HuH-7 (cell line): ENCODE data around the gene HS6ST1.

Experiments used
- DNase-seq: peaks from one replicate; pipeline ENCODE4 v3.0.0; 2011; ENCODE audit warnings: low spot score

The HS6ST1 gene, protein sequence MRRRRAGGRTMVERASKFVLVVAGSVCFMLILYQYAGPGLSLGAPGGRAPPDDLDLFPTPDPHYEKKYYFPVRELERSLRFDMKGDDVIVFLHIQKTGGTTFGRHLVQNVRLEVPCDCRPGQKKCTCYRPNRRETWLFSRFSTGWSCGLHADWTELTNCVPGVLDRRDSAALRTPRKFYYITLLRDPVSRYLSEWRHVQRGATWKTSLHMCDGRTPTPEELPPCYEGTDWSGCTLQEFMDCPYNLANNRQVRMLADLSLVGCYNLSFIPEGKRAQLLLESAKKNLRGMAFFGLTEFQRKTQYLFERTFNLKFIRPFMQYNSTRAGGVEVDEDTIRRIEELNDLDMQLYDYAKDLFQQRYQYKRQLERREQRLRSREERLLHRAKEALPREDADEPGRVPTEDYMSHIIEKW

DNA sequence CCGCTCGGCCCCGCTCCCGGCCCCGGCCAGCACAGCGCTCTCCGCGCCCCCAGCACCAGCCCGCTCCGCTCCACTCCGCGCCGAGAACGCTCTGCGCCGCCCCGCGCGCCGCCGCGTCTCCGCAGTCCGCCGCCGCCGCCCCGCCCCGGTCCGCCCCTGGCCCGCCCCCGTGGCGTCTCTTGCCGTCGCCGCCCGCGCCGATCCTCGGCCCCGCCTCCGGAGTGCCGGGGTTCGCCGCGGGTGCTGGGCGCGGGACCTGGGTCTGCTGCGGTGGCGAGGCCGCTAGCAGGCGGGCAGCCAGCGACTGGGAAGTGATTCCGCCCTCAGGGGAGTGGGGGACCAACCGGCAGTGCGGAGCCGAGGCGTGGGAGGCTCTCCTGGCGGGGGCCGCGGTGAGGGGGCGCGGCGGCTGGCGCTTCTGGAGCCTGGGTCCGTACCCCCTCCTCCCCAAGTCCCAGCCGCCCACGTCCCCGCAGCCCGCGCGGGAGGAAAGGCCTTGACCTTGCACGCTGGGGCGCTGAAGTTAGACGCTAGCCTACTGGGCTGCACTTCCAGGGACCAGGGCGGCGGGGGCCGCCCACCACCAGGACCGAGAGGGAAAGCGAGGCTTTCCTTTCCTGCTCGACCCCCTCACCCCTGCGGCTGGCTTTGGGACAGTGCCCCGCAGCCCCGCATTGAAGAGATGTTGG lies at the start of gene HS6ST1:
TSS of gene HS6ST1 (minus strand) at position 93 of the 689 bp plus-strand sequence. CDS start 305 bp downstream, outside the sequence.
- DNase-seq = peak; percentile 82

- DNase-seq = no peak
These were observed 49.1 kb upstream of the HS6ST1 start for GRCh38 chr2:128367601-128368359.

GRCh38 chr2:128366713-128367511 lies 48.2 kb upstream of the HS6ST1 start:
- DNase-seq = no peak

GRCh38 chr2:128365217-128365905 lies 46.7 kb upstream of the HS6ST1 start:
- no peak for DNase-seq

- DNase-seq = no peak
These were observed 45.8 kb upstream of the HS6ST1 start for GRCh38 chr2:128364441-128364911.

DNA sequence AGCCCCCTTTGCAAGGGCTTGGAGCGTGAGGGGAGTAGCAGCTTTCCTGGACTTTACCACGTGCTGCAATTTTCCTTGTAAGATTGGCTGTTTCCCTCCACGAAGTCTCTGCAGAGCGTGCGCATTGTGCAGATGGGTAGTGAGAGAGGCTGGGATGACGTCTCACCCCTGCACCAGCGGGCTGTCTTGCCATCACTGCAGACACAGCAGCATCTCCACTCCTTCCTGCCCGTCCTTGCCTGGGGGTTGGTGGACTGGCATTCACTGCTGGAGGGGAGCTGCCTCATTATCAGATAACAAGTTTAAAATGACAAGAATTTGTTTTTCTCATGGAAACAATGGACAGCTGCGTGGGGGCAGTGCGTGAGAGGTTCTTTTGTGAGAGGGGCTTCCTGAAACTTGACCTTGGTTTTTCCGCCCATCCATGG lies 45.3 kb upstream of the HS6ST1 start:
- DNase-seq = no peak

- no peak for DNase-seq
These were observed 44.2 kb upstream of the HS6ST1 start for GRCh38 chr2:128362889-128363228.

GRCh38 chr2:128362176-128362888 lies 43.7 kb upstream of the HS6ST1 start:
- DNase-seq = no peak

DNA sequence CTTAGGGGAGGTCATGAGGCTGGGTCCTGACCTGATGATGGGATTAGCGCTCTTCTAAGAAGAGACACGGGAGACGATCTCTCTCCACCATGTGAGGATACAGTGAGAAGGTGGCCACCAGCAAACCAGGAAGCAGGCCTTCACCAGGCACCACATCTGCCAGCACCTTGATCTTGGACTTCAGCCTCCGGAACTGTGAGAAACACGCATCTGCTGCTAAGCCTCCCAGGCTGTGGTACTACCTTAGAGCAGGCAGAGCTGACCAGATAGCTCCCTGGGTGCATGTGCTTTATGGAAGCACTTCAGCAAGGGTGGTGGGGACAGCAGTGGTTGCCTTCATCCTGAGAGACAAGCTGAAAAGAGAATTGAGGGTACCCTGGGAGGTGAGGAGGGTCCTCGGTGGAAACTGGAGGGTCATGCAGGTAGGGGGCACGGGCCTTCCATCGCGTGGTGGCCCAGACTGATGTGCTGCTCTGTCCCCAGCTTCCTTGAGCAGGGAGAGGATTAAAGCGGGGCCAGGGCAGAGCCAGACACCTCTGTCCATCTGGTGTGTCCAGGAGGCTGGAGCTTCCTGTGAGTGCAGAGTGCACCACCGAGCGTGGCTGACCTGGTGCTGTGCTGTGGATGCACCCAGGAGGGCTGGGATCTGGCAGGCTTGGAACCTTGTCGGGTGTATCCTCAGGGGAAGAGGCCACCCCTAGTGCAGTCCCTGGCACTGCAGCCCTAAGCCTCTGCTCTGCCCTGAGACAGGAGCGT lies 42.9 kb upstream of the HS6ST1 start:
- DNase-seq = no peak

GRCh38 chr2:128360711-128361110 lies 42.0 kb upstream of the HS6ST1 start:
- DNase-seq = no peak

DNA sequence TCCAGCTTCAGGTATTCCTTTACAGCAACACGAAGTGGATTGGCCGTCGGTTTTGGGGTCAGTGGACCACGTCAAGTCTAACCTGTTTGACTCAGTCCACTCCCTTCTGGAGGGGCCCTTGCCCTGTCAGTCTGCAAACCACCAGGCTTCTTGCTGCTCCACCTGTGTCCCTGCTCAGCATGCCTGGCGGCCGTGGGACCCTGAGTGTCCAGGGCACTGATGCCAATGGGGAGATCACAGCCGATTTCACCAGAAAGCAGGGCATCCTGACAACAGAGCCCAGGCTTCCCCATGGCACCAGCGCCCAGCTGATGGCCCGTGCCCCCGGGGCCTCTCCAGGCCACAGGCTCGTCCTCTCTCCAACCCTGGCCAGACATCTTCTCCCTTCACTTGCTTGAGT lies 41.2 kb upstream of the HS6ST1 start:
- DNase-seq = no peak

DNA sequence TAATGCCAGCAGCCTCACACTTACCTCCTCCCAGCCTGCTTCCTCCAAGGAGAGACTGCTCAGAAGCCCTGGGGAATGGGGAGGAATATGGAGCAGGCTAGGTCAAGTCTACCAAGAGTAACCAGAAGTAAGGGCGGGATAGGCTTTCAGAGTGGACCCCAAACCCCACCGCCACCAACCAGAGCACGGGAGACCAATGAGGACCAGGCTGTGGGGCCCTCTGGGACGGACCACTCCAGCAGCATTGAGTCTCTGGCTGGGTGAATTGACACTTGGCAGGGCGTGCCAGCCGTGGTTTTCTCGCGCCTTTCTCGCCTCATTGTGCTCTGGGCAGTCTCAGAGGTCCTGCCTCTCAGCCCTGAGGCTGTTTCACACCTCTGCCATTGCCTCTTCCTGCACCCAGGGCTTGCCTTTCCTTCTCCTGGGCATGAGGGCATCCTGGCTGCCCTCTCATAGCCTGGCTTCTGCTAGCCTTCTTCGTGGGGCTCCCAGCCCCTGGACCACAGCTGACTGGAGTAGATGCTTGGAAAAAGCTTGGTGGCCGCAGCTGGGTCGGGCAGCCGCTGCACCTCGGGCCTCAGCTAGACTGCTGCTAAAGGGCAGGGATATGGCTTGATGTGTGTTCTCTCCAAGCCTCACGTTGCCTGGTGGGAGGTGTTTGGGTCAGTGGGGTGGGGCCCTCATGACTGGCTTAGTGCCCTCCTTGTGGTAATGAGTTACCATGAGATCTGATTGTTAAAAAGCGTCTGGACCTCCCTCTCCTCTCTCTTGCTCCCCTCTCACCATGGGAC lies 40.5 kb upstream of the HS6ST1 start:
- no peak for DNase-seq

- no peak for DNase-seq
These were observed 39.1 kb upstream of the HS6ST1 start for GRCh38 chr2:128357506-128358370.

DNA sequence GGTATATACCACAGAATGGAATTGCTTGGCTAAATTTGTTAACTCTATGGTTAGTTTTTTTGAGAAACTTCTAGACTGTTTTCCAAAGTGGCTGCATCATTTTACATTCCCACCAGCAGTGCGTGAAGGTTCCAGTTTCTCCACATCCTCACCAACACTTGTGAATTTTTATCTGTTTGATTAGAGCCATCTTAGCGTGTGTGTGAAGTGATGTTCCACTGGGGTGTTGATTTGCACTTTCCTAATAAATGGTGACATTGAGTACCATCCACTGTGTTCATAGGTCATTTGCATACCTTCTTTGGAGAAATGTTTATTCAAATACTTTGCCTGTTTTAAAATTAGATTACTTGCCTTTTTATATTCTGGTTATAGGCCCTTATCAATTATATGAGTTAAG lies 37.5 kb upstream of the HS6ST1 start:
- DNase-seq = no peak

DNA sequence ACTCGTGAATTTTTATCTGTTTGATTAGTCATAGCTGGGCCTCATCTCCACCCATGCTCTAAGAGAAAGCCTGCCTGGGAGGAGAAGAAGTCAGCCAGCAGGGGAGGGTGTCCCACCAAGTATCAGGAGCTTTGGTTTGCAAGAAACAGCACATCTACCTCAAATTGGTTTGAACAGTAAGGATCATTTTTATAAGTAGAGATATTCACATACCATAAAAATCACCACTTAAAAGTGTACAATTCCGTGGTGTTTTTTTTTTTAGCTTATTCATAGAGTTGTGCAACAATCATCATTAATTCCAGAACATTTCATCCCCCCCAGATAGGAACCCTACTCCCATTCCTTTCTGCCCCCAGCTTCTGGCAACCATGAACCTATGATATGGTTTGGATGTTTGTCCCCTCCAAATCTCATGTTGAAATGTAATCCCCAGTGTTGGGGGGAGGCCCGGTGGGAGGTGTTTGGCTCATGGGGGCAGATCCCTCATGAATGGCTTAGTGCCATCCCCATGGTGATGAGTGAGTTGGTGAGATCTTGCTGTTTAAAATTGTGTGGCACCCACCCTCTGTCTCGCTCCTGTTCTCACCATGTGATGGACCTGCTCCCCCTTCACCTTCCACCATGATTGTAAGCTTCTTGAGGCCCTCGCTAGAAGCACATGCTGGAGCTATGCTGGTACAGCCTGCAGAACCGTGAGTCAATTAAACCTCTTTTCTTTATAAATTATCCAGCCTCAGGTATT lies 36.2 kb upstream of the HS6ST1 start:
- DNase-seq = no peak

DNA sequence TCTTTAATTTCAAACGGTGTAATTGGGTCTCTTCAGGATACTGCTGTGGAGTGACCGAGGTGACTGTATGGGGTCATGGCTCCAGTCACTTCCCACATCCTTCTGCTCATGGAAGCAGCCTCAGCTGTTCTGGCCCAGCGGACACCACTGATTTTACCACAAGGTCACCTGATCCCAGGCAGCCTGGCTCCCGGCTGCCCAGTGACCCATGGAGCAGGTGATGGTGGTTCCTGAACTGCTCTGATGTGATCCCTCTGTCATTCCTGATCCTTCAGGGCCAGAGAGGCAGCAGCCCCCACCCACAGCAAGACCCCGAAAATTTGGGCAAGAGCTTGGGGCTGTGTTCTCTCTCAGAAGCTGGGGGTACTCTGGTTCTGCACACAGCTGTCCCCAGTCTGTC lies 35.5 kb upstream of the HS6ST1 start:
- no peak for DNase-seq

- no peak for DNase-seq
These were observed 32.1 kb upstream of the HS6ST1 start for GRCh38 chr2:128350736-128351135.
